GM21786 (cell line): ENCODE data around the gene TMEM208.

Experiments
- ATAC-seq: cut with Tn5 transposase; IDR thresholded peaks from one replicate; pipeline ENCODE4 v1.9.1; 2021; ENCODE audit not compliant: unreplicated experiment

The TMEM208 gene

DNA sequence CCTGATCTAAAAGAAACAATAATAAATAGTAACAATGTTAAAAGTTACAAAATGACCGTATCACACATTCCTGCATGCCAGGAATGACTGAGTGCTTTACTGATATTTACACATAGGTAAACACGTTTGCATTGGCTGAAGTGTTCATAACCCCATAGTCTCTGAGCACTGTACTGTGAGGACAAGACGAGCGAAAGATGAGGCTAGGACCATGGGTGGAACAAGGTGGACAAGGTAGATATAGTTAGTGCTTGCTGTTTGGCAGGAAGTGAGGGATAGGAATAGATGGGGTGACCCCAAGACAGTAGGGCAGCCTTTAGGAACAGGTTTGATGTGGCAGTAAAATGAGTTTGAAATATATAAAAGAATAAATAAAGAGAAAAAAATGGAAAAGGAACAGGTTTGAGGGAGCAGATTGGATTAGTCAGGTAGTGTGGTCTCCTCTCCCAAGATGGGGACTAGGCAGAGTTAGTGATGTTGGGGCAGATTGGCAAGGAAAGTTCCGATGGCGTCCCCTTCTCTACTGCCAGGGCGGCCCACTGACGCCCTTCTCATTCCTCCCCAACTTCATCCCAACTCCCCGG lies 35.4 kb upstream of the TMEM208 start:
- no peak for ATAC-seq

DNA sequence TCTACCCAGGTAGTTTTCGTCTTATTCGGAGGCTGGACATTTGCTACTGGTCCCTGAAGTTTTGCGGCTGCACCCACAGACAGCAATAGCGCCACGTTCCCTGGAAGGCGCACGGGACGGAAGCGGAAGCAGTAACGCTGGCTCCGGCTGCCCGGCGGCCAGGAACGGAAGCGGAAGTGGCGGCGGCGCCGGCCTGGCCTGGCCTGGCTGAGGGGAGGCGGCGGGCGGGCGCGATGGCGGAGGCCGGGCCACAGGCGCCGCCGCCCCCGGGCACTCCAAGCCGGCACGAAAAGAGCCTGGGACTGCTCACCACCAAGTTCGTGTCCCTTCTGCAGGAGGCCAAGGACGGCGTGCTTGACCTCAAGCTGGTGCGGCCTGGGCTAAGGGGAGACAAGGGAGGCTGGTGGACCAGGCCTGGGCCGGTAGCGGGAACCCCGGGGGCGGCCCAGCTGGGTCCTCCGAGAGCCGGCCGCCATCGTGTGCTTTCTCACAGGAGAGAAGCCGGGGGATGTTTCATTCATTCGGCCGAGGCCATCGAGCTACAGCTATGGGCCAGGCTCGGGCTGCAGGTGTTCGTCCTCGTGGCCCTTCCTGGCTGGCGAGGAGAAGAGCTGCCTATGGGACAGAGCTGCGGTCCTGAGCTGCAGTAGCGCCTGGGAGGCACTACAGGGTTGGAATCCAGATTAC lies 34.8 kb upstream of the TMEM208 start, which contains the start of gene E2F4:
TSS of gene E2F4 (plus strand) at position 161 of the 687 bp plus-strand sequence. CDS start at position 234, 73 bp downstream.
- peak; percentile 93 for ATAC-seq

DNA sequence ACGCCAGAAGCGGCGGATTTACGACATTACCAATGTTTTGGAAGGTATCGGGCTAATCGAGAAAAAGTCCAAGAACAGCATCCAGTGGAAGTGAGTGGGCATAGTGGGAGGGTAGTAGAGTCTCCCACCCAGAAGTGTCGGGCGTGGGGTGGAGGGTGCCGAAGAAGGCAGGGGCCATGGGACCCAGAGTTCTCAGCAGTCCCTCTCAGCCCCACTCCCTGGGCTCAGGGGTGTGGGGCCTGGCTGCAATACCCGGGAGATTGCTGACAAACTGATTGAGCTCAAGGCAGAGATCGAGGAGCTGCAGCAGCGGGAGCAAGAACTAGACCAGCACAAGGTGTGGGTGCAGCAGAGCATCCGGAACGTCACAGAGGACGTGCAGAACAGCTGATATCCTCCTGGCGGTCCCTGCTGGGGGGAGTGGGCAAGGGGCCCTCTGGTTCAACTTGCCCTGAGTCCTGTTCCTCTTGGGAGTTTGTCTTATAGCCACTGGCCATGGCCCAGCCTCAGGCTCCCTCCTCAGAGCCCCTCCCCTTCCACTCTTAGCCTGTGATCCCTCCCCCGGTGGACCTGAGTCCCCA lies 34.1 kb upstream of the TMEM208 start:
- ATAC-seq = no peak

DNA sequence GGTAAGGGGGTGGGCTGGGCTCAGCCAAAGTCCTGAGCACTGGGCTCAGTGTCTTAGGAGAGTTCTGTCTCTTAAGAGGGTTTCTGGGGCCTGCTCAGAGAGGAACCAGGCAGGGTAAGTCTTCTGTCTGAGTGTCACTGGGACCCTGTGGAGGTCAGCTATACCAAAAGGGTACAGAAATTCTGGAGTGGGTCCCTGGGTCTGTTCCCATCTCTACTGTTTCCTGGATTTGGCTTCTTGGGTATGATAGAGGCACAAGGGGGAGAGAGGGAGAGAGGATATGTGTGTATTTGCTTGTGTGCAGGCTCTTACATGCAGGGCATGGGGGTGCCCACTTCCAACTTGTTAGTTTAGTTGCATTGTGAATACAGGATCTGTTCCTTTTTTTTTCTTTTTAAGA lies 33.4 kb upstream of the TMEM208 start:
- no peak for ATAC-seq

DNA sequence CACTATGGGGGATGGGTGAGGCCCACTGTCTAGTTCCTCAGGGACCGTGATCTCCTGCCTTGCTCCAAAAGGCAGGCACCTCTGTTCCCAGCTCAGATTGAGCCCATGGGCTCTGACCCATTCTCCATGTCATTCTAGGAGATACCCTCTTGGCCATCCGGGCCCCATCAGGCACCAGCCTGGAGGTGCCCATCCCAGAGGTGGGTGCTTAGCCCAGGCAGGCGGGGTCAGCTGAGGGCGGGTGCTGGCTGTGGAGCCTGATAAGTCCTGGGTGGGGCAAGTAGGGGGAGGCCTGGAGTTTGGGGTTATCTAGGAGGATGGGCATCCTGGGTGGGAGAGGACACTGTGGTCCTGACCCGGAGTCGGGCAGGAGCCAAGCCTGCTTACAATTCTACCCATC lies 32.7 kb upstream of the TMEM208 start:
- no peak for ATAC-seq

DNA sequence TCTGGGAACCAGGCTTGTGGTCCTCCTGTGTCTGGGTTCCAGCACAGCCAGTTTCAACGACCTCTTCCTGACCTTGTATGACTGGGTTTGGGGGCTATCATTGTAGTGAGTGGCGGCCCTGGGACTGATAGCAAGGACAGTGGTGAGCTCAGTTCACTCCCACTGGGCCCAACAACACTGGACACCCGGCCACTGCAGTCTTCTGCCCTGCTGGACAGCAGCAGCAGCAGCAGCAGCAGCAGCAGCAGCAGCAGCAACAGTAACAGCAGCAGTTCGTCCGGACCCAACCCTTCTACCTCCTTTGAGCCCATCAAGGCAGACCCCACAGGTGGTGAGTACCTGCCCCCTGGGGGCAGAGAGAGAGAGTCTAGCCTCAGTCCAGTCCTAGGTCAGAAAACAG lies 31.3 kb upstream of the TMEM208 start:
- no peak for ATAC-seq

DNA sequence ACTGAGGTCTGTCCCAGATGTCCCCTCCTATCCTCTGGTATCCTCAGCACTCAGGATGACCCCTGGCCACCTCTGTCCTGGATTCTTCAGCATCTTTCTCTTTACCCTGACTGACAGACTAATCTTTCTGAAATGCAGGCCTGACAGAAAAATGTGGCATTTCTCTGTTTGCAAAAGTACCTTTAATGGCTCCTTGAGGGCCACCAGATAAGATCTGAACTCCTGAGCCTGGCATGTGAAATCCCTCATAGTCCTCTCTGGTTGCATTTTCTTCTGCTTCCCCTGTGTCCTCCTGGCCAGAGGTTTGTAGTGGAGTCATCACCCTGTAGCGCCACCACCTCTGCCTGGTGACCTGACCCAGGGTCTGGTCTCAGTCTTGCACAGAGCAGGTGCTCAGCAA lies 30.0 kb upstream of the TMEM208 start:
- ATAC-seq = no peak

DNA sequence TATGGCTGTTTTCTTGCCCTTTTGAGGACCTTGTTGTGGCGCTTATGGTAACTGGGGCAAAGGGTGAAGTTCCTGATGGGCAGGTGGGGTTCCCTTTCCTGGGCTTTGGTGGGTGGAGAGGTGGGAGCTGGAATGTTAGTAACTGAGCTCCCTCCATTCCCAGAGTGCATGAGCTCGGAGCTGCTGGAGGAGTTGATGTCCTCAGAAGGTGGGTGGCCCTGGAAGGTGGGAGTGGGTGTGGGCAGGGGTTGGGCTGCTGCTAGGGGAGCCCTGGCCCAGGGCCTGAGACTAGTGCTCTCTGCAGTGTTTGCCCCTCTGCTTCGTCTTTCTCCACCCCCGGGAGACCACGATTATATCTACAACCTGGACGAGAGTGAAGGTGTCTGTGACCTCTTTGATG lies 29.2 kb upstream of the TMEM208 start:
- ATAC-seq = no peak

DNA sequence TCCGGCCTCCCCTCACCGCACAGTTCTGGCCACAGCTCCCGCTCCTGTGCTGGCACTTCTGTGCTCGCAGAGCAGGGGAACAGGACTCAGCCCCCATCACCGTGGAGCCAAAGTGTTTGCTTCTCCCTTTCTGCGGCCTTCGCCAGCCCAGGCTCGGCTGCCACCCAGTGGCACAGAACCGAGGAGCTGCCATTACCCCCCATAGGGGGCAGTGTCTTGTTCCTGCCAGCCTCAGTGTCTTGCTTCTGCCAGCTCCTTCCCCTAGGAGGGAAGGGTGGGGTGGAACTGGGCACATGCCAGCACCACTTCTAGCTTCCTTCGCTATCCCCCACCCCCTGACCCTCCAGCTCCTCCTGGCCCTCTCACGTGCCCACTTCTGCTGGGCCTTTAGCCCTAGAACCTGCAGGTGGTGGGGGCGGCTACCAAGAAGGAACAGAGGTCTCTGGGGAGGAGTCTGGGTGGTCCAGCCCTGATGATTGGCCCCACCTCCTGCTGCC lies 28.6 kb upstream of the TMEM208 start:
- ATAC-seq = no peak

DNA sequence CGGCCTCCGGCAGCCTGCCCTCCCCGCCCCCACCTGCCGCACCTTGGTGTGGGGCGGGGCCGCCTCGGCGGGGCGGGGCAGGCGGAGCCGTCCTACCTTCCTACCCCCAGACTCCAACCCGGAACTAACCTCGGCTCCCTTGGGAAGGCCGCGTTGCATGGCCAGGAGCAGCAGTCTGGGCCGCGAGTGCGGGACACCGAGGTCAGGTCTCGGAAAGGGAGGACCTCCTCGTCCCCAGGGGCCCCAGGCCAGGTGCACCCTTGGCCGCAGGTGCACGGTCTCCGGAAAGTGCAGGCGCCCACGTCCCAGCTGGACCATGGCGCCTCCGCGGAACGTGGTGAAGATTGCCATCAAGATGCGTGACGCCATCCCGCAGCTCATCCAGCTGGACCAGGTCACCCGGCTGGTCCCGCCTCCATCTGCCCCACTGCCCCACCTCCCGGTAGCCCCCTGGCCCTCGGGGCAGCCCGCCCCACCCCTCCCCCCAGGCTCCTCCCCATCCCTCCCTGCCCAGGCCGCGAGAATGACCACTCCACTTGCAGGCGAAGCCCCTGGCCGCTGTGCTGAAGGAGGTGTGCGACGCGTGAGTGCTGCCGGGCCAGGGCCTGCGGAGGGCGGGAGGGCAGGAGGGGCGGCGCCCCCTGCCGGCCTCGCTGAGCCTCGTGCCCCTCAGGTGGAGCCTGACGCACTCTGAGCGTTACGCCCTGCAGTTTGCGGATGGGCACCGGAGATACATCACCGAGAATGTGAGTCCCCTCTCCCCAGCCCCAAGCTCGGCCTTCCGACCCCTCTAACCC lies 27.7 kb upstream of the TMEM208 start, which contains the start of gene ELMO3:
TSS of gene ELMO3 (plus strand) at position 121 of the 797 bp plus-strand sequence. CDS start at position 317, 196 bp downstream.
- ATAC-seq = no peak

DNA sequence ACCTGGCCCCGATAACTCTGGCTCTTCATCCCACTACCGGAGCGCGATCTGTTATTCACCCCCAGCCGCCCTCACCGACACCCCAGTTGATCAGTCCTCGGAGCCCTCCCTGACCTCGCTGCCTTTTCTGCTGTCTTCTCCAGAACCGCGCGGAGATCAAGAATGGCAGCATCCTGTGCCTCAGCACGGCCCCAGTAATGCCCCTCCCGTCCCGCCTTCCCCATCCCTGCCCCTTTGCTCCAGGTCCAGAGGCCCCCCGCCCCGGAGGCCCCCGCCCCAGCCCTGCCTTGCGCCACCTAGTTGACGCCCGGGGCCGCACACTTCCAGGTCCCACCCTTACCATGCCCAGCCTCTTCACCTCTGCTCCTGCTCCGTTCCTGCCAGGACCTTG lies 27.1 kb upstream of the TMEM208 start:
- no peak for ATAC-seq

DNA sequence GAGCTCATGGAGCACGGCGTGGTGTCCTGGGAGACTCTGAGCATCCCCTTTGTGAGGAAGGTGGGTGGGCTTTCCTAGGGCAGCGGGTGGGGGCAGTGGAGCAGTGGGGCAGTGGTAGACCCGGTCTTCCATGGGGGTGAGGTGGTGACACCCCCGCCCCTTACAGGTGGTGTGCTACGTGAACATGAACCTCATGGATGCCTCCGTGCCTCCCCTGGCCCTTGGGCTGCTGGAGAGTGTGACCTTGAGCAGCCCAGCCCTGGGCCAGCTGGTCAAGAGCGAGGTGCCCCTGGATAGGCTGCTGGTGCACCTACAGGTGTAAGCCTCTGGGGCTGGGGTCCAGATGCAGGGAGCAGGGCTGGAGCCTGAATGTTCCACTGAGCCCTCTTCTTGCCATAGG lies 26.4 kb upstream of the TMEM208 start:
- no peak for ATAC-seq

DNA sequence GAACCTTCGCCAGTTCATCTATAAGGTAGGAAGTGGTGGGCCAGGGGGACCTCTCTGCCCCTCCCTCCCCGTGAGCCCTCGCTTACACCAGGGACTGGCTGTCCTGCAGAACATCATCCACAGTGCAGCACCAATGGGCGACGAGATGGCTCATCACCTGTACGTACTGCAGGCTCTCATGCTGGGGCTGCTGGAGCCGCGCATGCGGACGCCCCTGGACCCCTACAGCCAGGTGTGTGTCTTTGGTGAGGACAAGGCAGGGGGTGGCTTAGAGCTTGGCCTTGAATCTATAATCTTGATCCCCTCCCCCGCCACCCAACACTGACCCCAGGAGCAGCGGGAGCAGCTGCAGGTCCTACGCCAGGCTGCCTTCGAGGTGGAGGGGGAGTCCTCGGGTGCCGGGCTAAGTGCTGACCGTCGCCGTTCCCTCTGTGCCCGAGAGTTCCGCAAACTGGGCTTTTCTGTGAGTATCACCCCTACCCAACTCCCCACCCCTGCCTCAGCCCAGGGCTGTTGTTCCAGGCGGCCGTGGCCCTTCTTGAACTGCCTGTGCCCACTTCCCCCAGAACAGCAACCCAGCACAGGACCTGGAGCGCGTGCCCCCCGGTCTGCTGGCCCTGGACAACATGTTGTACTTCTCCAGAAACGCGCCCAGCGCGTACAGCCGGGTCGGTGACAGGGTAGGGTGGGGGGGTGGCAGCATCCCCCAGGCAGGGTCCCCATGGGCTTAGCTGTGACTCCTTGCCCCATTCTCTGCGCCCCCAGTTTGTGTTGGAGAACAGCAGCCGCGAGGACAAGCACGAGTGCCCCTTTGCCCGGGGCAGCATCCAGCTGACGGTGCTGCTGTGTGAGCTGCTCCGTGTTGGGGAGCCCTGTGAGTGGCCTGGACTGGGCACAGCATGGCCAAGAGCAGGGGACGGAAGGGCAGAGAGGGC lies 25.3 kb upstream of the TMEM208 start:
- no peak for ATAC-seq

DNA sequence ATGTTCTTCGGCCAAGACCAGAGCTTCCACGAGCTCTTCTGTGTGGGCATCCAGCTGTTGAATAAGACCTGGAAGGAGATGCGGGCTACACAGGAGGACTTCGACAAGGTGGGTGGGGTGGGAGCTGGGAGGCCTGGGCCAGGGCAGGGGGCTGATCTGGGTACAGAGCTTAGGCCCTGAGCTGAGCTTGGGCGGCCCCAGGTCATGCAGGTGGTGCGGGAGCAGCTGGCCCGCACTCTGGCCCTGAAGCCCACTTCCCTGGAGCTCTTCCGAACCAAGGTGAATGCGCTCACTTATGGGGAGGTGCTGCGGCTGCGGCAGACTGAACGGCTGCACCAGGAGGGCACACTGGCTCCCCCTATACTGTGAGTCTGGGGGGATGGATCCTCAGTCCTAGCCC lies 24.5 kb upstream of the TMEM208 start:
- ATAC-seq = no peak

DNA sequence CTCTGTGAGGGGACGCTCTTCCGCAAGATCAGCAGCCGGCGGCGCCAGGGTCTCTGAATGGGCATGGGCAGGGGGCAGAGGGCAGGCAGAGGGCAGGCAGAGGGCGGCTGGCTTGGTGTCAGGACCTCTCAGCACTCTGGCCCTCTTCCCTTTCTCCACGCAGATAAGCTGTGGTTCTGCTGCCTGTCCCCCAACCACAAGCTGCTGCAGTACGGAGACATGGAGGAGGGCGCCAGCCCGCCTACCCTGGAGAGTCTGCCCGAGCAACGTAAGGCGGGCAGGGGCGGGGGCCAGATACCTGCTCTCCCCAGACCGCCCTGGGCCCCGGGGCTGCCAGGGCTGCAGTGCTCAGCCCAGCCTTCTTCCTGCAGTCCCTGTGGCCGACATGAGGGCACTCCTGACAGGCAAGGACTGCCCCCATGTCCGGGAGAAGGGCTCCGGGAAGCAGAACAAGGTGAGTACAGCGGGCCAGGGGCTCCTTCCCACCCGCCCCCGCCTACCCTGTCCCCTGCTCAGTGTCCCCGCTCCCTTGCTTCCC lies 23.9 kb upstream of the TMEM208 start:
- no peak for ATAC-seq

DNA sequence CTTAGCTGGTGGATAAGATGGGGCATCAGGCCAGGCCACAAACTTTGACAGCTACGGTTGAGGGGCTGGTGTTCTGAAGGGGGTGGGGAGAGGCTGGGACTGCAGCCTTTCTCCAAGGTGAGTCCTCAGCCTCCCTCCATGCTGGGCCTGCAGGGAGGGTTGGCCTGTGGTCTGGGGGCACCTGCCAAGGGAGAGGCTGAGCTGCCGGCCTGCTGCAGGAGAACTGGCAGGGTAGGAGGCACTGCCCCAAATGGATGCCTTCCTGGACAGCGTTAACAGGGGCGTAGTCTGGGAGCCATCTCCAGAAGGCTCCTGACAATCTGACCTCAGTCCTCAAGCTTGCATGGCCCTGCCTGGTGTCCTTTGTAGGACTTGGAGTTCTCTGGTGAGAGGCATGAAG lies 22.9 kb upstream of the TMEM208 start:
- ATAC-seq = no peak

DNA sequence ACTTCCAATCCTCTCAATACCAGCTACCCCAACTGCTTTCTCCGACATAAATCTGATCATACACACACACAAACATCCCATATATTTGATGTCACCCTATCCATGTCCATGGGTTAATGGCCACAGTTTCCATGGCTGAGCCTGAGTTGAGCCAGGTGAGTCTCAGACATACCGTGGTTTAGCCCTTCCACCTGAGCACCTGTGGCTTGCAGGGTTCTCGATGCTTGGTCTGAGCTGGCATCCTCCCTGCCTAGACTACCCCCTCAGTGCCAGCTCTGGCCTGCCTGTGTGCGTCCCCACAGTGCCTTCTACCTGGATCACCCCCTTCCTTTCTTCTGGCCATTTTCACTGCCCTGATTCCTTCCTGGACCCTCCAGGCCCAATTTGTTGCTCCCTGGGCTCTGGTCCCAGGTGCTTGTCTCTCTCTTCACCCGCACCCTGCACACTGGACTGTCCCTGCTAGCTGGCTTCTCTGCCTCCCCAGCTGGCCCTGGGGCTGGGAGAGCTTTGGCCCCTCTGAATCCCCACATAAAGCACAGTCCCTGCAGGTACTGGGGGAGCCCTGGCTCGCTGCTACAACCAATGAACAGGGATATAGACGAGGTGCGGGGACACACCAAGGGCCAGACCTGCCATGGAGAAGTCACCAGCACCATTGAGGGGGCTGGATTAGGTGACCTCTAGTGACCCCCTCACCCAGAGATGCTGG lies 20.6 kb upstream of the TMEM208 start:
- no peak for ATAC-seq

DNA sequence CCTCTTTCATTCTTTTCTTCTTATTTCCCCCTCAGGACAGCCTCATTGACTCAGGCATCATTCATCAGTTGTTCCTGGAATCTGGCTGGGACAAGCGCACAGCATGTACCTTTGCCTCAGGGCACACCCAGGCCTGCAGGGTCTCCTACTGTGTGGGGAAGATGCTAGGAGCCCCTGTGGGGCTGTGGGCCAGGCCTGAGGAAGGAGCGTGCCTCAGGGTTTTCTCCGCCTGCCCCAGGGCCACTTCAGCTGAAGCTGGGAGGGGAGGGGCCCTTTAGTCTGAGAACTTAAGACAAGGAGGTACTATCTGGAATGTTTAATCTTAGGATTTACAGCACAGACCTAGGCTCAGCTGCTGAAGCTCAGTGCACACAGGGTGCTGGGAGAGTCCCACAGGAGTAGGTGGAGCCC lies 20.1 kb upstream of the TMEM208 start:
- ATAC-seq = no peak

DNA sequence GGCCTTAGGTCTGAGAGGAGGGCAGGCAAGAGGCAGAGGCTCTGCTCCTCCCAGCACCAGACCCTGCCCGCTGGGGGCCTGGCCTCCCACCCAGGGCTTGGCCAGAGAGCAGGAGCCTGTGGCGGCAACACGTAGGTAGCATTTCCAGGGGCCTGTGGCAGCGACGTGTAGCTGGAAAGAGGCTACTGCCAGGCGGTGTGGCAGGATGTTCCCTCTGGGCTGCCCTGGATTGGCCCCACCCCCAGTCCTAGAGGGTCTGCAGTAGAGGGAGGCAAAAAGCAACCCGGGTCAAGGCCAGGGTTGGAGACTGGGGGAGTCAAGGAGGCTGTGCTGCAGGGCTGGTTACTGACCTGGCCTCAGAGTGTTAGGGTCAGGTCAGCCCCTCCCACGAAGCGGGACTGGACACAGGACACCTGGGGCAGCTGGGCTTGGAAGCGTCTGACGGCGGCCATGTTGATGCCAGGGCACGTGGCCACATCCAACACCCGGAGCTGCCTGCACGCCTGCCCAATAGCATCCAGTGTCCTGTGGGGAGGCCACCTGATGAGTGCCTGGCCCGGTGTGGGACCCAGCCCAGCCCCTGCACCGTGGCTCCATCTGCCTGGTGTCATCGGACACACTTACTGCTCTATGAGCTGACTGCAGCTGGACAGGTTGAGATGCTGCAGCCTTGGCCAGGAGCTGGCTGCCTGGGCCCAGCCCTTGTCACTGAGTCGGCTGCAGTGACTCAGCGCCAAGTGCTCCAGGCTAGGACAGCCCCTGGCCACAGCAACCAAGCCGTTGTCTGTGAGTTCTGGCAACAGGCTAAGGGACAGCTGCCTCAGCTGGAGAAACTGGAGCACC lies 19.5 kb upstream of the TMEM208 start:
- ATAC-seq = no peak
